VCaP (cell line): Measurements from ENCODE around the gene KRTAP15-1.

Source experiments
- H3K27ac ChIP-seq: fragments of 450-650 bp; 2 replicates; pipeline ENCODE4 v1.5.1; 2017
- CTCF ChIP-seq: fragments of 450-650 bp; conservative IDR thresholded peaks from 2 replicates; pipeline ENCODE4 v1.5.1; 2017; ENCODE audit warnings: mild to moderate bottlenecking, moderate library complexity

KRTAP15-1 gene

DNA sequence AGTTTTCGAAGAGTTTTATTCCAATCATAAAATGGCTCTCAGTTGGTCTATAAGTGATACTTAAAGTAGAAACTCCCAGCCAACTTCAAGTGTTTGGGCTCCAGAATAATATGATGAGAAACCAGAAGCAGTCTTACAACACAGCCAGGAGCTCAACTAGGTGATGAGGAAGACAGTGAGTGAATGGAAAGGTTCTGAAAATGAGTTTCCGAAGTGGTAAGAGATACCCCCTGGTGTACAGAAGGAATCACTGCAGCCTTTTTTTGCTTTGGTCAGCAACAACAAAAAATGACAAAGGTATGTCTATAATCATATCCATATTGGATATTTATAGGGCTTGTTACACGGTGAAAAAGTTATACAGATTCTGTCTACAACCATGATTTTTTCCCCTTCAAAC lies 23.6 kb downstream of the KRTAP15-1 start:
- TF ChIP-seq CTCF: peak; percentile 84
- no peak overlapping the region for H3K27ac ChIP-seq

- TF ChIP-seq CTCF: no peak
- no peak overlapping the region for H3K27ac ChIP-seq
Measured at GRCh38 chr21:30468900-30469714, 29.0 kb downstream of the KRTAP15-1 start.

GRCh38 chr21:30478004-30478403 lies 37.9 kb downstream of the KRTAP15-1 start:
- TF ChIP-seq CTCF: no peak

GRCh38 chr21:30479259-30479658 lies 39.2 kb downstream of the KRTAP15-1 start:
- TF ChIP-seq CTCF: no peak
- H3K27ac ChIP-seq: no peak overlapping the region

More at GRCh38 chr21:30478004-30478403, 37.9 kb downstream of the KRTAP15-1 start:
- H3K27ac ChIP-seq: no peak overlapping the region; the same call in 1 of the 2 replicates

DNA sequence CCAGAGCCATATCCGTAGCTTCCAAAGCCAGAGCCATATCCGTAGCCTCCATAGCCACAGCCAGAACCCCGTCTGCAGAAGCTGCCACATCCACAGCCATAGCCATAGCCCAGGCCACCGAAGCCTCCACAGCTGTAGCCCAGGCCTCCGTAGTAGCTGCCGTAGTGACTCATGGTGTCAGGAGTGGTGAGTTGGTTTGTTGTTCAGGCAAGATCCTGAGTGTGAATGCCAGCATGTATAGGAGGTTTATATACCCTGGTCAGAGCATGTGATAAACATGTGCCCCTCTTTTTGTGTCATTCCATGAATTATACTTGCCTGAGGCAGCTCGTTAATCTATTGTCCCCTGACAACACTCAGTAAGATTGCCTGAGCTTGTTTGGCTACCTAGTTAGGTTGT lies 40.1 kb downstream of the KRTAP15-1 start, which contains the start of gene KRTAP19-1:
Gene KRTAP19-1, minus strand, starts transcription at position 223 of the 400 bp plus-strand sequence. Its CDS starts 50 bp downstream, at position 173.
- TF ChIP-seq CTCF: no peak

GRCh38 chr21:30482130-30482529 lies 42.1 kb downstream of the KRTAP15-1 start:
- no peak for TF ChIP-seq CTCF
- no peak overlapping the region for H3K27ac ChIP-seq

More for the DNA sequence above, 40.1 kb downstream of the KRTAP15-1 start, which contains the start of gene KRTAP19-1:
- no peak within 1 kb of the TSS for H3K27ac ChIP-seq

GRCh38 chr21:30486180-30486579 lies 46.1 kb downstream of the KRTAP15-1 start:
- H3K27ac ChIP-seq: no peak overlapping the region
- no peak for TF ChIP-seq CTCF
